Naive thymus-derived CD4-positive, alpha-beta T cell (primary cell): ENCODE data around the gene NSF. TPM values are rescaled to one million over a fixed set of nuclear protein-coding genes. Genes with fewer than 3 reads are reported as not detected.

Experiments
- ATAC-seq: fragments of 150-1000 bp; cut with Tn5 transposase; 2 replicates; pipeline ENCODE4 v1.10.0; 2021; ENCODE audit warnings: mild to moderate bottlenecking, moderate library complexity
- CTCF ChIA-PET: fragments of 350-600 bp; sonication (Branson Sonifier 250); formaldehyde crosslinking; loops from one replicate; lab custom pipeline; 2021; ENCODE audit warnings: antibody characterized with exemption; lab: Charles Lee
- POLR2A ChIA-PET: fragments of 350-600 bp; sonication (Branson Sonifier 250); formaldehyde crosslinking; loops from one replicate; lab custom pipeline; 2021; ENCODE audit warnings: antibody characterized with exemption, inconsistent platforms; lab: Charles Lee
- DNase-seq, 9 donors: peaks; one replicate each; pipeline versions ENCODE4 v3.0.0 to v3.0.0-alpha.2; 2020 to 2022; ENCODE audit warnings: mixed read lengths in 1 of 9
- H3K27ac ChIP-seq: one replicate; pipeline ENCODE4 v1.7.0; 2013; ENCODE audit warnings: mild to moderate bottlenecking, low read depth, low read length, moderate library complexity
- H3K27me3 ChIP-seq, 2 donors: one replicate each; pipeline ENCODE4 v1.7.0; 2013; ENCODE audit warnings: low read length in 2 of 2, mild to moderate bottlenecking in 2 of 2, moderate library complexity in 2 of 2; ENCODE audit not compliant: control insufficient read depth in 2 of 2, insufficient read depth in 2 of 2
- H3K36me3 ChIP-seq, 3 experiments: 1 replicate in 2 of 3; 2 replicates in 1 of 3; pipeline ENCODE4 v1.7.0; 2013; ENCODE audit warnings: low read length in 3 of 3, mild to moderate bottlenecking in 3 of 3, moderate library complexity in 1 of 3; ENCODE audit not compliant: insufficient read depth in 3 of 3, control insufficient read depth in 2 of 3
- H3K4me1 ChIP-seq, 2 donors: one replicate each; pipeline ENCODE4 v1.7.0; 2013; ENCODE audit warnings: low read length in 2 of 2, mild to moderate bottlenecking in 2 of 2, moderate library complexity in 1 of 2; ENCODE audit not compliant: control insufficient read depth in 2 of 2, insufficient read depth in 2 of 2
- H3K4me3 ChIP-seq: 2 replicates; pipeline ENCODE4 v1.7.0; 2013; ENCODE audit warnings: mild to moderate bottlenecking, low read length
- H3K9me3 ChIP-seq, 3 experiments: 1 replicate in 2 of 3; 2 replicates in 1 of 3; pipeline ENCODE4 v1.7.0; 2013; ENCODE audit warnings: low read length in 3 of 3; ENCODE audit not compliant: control insufficient read depth in 2 of 3
- H3K27ac Mint-ChIP-seq, 9 donors: one replicate each; pipeline ENCODE4 v1.8.0; 2020 to 2022; ENCODE audit warnings: mixed read lengths in 9 of 9, mild to moderate bottlenecking in 8 of 9, moderate library complexity in 5 of 9, inconsistent platforms in 2 of 9
- H3K27me3 Mint-ChIP-seq, 5 donors: one replicate each; pipeline ENCODE4 v1.8.0; 2021 to 2022; ENCODE audit warnings: mixed read lengths in 5 of 5, mild to moderate bottlenecking in 1 of 5
- H3K36me3 Mint-ChIP-seq, 5 donors: one replicate each; pipeline ENCODE4 v1.8.0; 2020 to 2022; ENCODE audit warnings: mixed read lengths in 5 of 5, mild to moderate bottlenecking in 3 of 5, inconsistent platforms in 1 of 5
- H3K4me1 Mint-ChIP-seq, 7 donors: one replicate each; pipeline ENCODE4 v1.8.0; 2020 to 2022; ENCODE audit warnings: mixed read lengths in 7 of 7, mild to moderate bottlenecking in 3 of 7, inconsistent platforms in 1 of 7
- H3K4me3 Mint-ChIP-seq, 10 donors: one replicate each; pipeline ENCODE4 v1.8.0; 2020 to 2022; ENCODE audit warnings: mild to moderate bottlenecking in 10 of 10, mixed read lengths in 10 of 10, moderate library complexity in 6 of 10, inconsistent platforms in 2 of 10
- H3K9me3 Mint-ChIP-seq, 11 donors: one replicate each; pipeline ENCODE4 v1.8.0; 2020 to 2022; ENCODE audit warnings: mixed read lengths in 11 of 11, mild to moderate bottlenecking in 4 of 11, inconsistent platforms in 1 of 11, moderate library complexity in 1 of 11
- intact Hi-C, 2 donors: fragments of 100-400 bp; cut with micrococcal nuclease; formaldehyde crosslinking; loops; one replicate each; pipeline ENCODE4 v1.15.1; 2023
- polyA plus RNA-seq, 2 donors: library from polyadenylated mRNA; unstranded; fragments of 300-500 nt; fragmentation: Illumina TruSeq; gene quantifications; one replicate each; pipeline ENCODE4 v1.2.3, GENCODE V29; 2021
- total RNA-seq, 6 experiments: library from RNA in 5 of 6; stranded (reverse) in 5 of 6; gene quantifications; 1 replicate in 5 of 6; 2 replicates in 1 of 6; pipeline ENCODE4 v1.2.3 and lab custom pipeline; 2021 to 2026

NSF gene
- total and polyA plus RNA-seq, 7 experiments from 2014 or later = 13.0 to 59.8 (median 36.1) TPM

GRCh38 chr17:46796956-46797530 is 206.6 kb downstream of the NSF start:
- DNase-seq = no peak
- Histone ChIP-seq H3K4me3 (no peak overlapping the region), H3K36me3 (no peaks in the 10 kb centered on the region), H3K9me3 (no peaks in the 10 kb centered on the region), H3K27ac (no peak overlapping the region), H3K27me3 (no peaks in the 10 kb centered on the region), H3K4me1 (no peaks in the 10 kb centered on the region)
- Mint-ChIP-seq H3K4me3 (no peak overlapping the region), H3K9me3 (peaks cover 0 to 5% (median 0%) of the 10 kb centered on the region in 11 donors), H3K36me3 (peaks cover 0 to 4% (median 0%) of the 10 kb centered on the region in 5 donors), H3K4me1 (no peaks in the 10 kb centered on the region), H3K27me3 (peaks cover 9 to 36% (median 16%) of the 10 kb centered on the region in 5 donors), H3K27ac (no peak overlapping the region)
- ChIA-PET CTCF (no interaction called here), POLR2A (no interaction called here)
- intact Hi-C loops = no loop called here
- ATAC-seq = no peak

GRCh38 chr17:46800573-46800972 is 210.1 kb downstream of the NSF start:
- H3K4me3 Mint-ChIP-seq = no peak overlapping the region
- no peak overlapping the region for H3K27ac ChIP-seq
- H3K9me3 ChIP-seq = no peaks in the 10 kb centered on the region
- DNase-seq (no peak), ATAC-seq (no peak)
- ChIA-PET CTCF (no interaction called here), POLR2A (no interaction called here)
- H3K36me3 ChIP-seq = no peaks in the 10 kb centered on the region
- H3K4me1 ChIP-seq = no peaks in the 10 kb centered on the region
- H3K36me3 Mint-ChIP-seq = peaks cover 0 to 4% (median 0%) of the 10 kb centered on the region in 5 donors
- H3K9me3 Mint-ChIP-seq = peaks cover 0 to 9% (median 0%) of the 10 kb centered on the region in 11 donors
- no peak overlapping the region for H3K27ac Mint-ChIP-seq
- H3K4me3 ChIP-seq = no peak overlapping the region
- peaks cover 4 to 25% (median 13%) of the 10 kb centered on the region in 5 donors for H3K27me3 Mint-ChIP-seq
- intact Hi-C loops = no loop called here
- no peaks in the 10 kb centered on the region for H3K27me3 ChIP-seq
- H3K4me1 Mint-ChIP-seq = no peaks in the 10 kb centered on the region

GRCh38 chr17:46802800-46803199 is 212.3 kb downstream of the NSF start:
- H3K27ac ChIP-seq = no peak overlapping the region
- H3K9me3 ChIP-seq = no peaks in the 10 kb centered on the region
- no peak overlapping the region for H3K4me3 Mint-ChIP-seq
- H3K27ac Mint-ChIP-seq = no peak overlapping the region
- H3K4me1 ChIP-seq = no peaks in the 10 kb centered on the region
- ATAC-seq (no peak), DNase-seq (no peak)
- CTCF ChIA-PET = no interaction called here
- peaks cover 0 to 9% (median 0%) of the 10 kb centered on the region in 11 donors for H3K9me3 Mint-ChIP-seq
- POLR2A ChIA-PET = no interaction called here
- H3K36me3 Mint-ChIP-seq = peaks cover 0 to 4% (median 0%) of the 10 kb centered on the region in 5 donors
- H3K4me3 ChIP-seq = no peak overlapping the region
- H3K36me3 ChIP-seq = no peaks in the 10 kb centered on the region
- peaks cover 4 to 14% (median 4%) of the 10 kb centered on the region in 5 donors for H3K27me3 Mint-ChIP-seq
- intact Hi-C loops = no loop called here
- H3K27me3 ChIP-seq = no peaks in the 10 kb centered on the region
- no peaks in the 10 kb centered on the region for H3K4me1 Mint-ChIP-seq

DNA sequence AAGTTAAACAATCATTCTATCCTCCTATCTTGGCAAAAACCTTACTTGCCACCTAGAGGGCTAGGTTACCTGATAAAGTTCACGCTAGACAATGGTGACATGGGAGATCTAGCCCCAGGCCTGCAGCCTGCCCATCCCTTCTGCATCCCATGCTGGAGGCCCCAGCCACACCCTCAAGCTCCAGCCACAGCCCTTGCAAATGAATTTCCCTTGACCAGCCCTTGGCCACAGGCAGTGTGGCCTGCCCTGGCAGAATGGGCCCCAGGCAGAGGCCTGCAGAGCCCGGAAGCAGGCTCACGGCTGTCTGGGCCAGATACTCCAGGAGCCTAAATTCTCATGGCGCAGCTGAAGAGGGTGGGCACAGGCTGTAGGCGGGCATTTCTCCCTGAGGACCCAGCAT is 213.1 kb downstream of the NSF start:
- intact Hi-C loops = no loop called here
- ATAC-seq = no peak
- Histone ChIP-seq H3K4me1 (no peaks in the 10 kb centered on the region), H3K27me3 (no peaks in the 10 kb centered on the region), H3K36me3 (no peaks in the 10 kb centered on the region), H3K9me3 (no peaks in the 10 kb centered on the region), H3K27ac (no peak overlapping the region), H3K4me3 (no peak overlapping the region)
- H3K9me3 Mint-ChIP-seq = peaks cover 0 to 9% (median 0%) of the 10 kb centered on the region in 11 donors
- no peak for DNase-seq
- ChIA-PET CTCF (no interaction called here), POLR2A (no interaction called here)
- no peaks in the 10 kb centered on the region for H3K4me1 Mint-ChIP-seq
- H3K36me3 Mint-ChIP-seq = peaks cover 0 to 4% (median 0%) of the 10 kb centered on the region in 5 donors
- H3K27ac Mint-ChIP-seq = no peak overlapping the region
- peaks cover 4 to 14% (median 5%) of the 10 kb centered on the region in 5 donors for H3K27me3 Mint-ChIP-seq
- H3K4me3 Mint-ChIP-seq = no peak overlapping the region

DNA sequence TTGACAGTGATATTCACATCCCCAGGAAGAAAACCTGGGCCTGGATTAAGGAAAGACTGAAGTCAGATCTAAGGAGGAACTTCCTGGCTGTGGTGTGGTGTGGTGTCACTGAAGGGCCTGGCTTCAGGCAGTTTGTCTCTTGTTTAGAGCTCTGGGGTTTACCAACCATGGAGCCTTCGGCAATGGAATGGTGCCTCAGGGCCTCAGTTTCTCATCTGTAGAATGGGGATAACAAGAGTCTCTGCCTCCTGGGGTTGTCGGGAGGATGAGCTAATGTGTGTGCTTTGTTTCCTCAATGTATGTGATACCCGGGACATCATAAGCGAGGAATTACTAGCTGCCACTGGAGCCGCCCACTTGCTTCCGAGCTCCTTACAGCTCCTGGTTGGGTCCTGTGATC is 215.3 kb downstream of the NSF start:
- Mint-ChIP-seq H3K4me3 (no peak overlapping the region), H3K9me3 (peaks cover 0 to 5% (median 0%) of the 10 kb centered on the region in 11 donors), H3K36me3 (peaks cover 0 to under 1% (median 0%) of the 10 kb centered on the region in 5 donors), H3K27me3 (peaks cover under 1 to 9% (median 5%) of the 10 kb centered on the region in 5 donors), H3K4me1 (no peaks in the 10 kb centered on the region), H3K27ac (no peak overlapping the region)
- no peak for ATAC-seq
- intact Hi-C loops = no loop called here
- no peaks in the 10 kb centered on the region for H3K9me3 ChIP-seq
- ChIA-PET CTCF (no interaction called here), POLR2A (no interaction called here)
- no peaks in the 10 kb centered on the region for H3K36me3 ChIP-seq
- no peak for DNase-seq
- H3K27ac ChIP-seq = no peak overlapping the region
- no peaks in the 10 kb centered on the region for H3K4me1 ChIP-seq
- no peaks in the 10 kb centered on the region for H3K27me3 ChIP-seq
- H3K4me3 ChIP-seq = no peak overlapping the region

Other genes starting within 250 kb of the NSF start
- gene ARL17B, start 228.9 kb upstream of the NSF start, total RNA-seq = 10 to 100 TPM; 19.5 to 49.1 (median 34.3) TPM
- gene ARL17B, start 228.9 kb upstream of the NSF start, polyA plus RNA-seq = 10 to 100 TPM; 34.0 to 39.2 TPM
- 10 to 100 TPM in 4 of 5 experiments, 1 to 10 TPM in 1; 9.8 to 53.8 (median 27.2) TPM for gene LRRC37A2, start 78.2 kb upstream of the NSF start, total RNA-seq
- gene LRRC37A2, start 78.2 kb upstream of the NSF start, polyA plus RNA-seq = 10 to 100 TPM; 11.1 to 14.6 TPM
- gene ARL17A, start 11.0 kb upstream of the NSF start, total RNA-seq = 10 to 100 TPM; 27.1 to 45.8 (median 43.9) TPM
- 10 to 100 TPM in 1 of 2 donors, 1 to 10 TPM in 1; 7.3 to 10.8 TPM for gene ARL17A, start 11.0 kb upstream of the NSF start, polyA plus RNA-seq
- under 1 TPM in 1 of 5 experiments, not detected in 4; 0.24 TPM for gene WNT3, start 228.0 kb downstream of the NSF start, total RNA-seq
- gene WNT3, start 228.0 kb downstream of the NSF start, polyA plus RNA-seq = under 1 TPM in 1 of 2 donors, not detected in 1; 0.07 TPM